ENCODE results near the gene SMG6.

Gene SMG6

DNA sequence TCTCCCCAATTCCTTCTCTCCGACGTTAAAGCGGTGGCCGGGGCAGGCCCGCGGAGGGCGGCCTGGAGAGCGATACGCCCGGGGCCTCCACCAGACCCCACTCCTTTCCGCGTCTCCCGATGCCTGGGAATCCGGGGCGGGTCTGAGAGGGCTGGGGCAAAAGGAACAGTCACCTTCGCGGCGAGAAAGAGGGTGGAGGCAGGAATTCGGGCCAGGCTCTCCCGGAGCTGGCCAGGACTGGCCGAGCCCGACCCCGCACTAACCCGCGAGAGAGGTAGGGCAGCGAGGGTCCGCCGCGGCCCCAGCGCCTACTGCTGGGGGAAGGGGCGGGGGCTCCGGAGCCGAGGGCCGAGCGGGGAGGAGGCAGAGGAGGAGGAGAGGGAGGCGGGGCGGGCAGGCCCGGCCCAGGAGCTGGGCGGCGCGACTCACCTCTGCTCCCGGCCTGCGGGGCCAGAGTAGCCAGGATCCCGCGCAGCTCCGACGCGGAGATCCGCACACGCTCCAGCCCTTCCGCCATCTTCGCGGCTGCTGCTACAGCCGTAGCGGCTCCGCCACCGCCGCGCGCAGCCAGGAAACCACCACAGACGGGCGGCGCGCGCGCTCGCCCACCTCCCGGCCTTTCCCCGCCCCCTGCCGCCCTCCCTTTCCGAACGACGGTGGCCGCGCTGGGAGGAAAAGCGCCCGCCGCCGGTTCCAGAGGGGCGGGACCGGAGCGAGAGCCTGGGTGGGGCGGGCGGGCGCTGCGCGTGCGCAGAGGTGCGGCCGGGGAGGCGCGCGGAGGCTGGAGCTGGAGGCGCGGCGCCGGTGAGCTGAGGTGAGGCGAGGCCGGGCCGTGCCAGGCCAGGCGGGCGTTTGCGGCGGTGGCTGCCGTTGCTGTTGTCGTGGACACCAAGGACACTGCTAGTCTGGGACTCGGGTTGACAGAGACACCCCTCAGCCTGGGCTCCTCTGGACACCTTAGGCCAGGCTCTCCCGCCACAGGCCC, at the start of gene SMG6, which contains the start of gene SRR:
Gene SMG6, minus strand, starts transcription at position 582 of the 985 bp plus-strand sequence. Its CDS starts 65 bp downstream, at position 517.
Gene SRR, plus strand, starts transcription at position 747 of the 985 bp plus-strand sequence. CDS start 11,611 bp downstream, outside the sequence.
- Histone ChIP-seq H3K27me3 (no peaks in the 10 kb centered on the region), H3K4me3 (ENCODE audit: low read depth in 1 of 2, low read length in 1 of 2) (peak within 1 kb of the TSS; percentile 79 to 91), H3K36me3 (no peaks in the 10 kb centered on the region), H3K9me3 (no peaks in the 10 kb centered on the region), H3K27ac (peak within 1 kb of the TSS; percentile 89), H3K4me1 (ENCODE audit: control insufficient read depth in 1 of 2, insufficient read depth in 1 of 2, low read depth in 1 of 2, low read length in 1 of 2) (peaks cover 40 to 49% of the 10 kb centered on the region in 2 experiments)
- TF ChIP-seq, protein P1, sequence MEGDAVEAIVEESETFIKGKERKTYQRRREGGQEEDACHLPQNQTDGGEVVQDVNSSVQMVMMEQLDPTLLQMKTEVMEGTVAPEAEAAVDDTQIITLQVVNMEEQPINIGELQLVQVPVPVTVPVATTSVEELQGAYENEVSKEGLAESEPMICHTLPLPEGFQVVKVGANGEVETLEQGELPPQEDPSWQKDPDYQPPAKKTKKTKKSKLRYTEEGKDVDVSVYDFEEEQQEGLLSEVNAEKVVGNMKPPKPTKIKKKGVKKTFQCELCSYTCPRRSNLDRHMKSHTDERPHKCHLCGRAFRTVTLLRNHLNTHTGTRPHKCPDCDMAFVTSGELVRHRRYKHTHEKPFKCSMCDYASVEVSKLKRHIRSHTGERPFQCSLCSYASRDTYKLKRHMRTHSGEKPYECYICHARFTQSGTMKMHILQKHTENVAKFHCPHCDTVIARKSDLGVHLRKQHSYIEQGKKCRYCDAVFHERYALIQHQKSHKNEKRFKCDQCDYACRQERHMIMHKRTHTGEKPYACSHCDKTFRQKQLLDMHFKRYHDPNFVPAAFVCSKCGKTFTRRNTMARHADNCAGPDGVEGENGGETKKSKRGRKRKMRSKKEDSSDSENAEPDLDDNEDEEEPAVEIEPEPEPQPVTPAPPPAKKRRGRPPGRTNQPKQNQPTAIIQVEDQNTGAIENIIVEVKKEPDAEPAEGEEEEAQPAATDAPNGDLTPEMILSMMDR (IDR thresholded peaks at IDR 0.05) = peak; percentile 50

DNA sequence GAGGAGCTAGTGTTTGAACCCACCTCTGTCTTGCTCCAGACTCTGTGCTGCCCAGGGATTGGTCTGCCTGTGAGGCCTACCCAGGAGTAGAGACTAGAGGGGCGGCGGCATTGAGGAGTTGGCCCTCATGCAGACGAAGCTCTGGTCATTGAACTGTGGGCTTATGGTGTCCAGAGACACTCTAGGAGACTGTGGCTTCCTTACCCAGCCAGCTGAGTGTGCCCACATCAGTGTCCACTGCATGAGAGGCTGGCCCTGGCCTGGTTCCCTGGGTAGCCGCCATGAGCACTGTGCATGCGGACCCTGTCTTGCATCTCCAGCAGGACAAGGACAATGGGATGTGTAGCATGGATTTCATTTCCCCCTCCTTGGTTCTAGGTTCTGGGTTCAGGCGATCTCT, 47.7 kb upstream of the SMG6 start:
- Histone ChIP-seq H3K9me3 (no peaks in the 10 kb centered on the region), H3K4me1 (ENCODE audit: control insufficient read depth in 1 of 2, insufficient read depth in 1 of 2, low read depth in 1 of 2, low read length in 1 of 2) (no peaks in the 10 kb centered on the region), H3K4me3 (ENCODE audit: low read depth in 1 of 2, low read length in 1 of 2) (no peak overlapping the region), H3K27me3 (no peaks in the 10 kb centered on the region), H3K36me3 (peaks cover 3% of the 10 kb centered on the region), H3K27ac (no peak overlapping the region)
- TF ChIP-seq, protein P1 (IDR thresholded peaks at IDR 0.05) = no peak

DNA sequence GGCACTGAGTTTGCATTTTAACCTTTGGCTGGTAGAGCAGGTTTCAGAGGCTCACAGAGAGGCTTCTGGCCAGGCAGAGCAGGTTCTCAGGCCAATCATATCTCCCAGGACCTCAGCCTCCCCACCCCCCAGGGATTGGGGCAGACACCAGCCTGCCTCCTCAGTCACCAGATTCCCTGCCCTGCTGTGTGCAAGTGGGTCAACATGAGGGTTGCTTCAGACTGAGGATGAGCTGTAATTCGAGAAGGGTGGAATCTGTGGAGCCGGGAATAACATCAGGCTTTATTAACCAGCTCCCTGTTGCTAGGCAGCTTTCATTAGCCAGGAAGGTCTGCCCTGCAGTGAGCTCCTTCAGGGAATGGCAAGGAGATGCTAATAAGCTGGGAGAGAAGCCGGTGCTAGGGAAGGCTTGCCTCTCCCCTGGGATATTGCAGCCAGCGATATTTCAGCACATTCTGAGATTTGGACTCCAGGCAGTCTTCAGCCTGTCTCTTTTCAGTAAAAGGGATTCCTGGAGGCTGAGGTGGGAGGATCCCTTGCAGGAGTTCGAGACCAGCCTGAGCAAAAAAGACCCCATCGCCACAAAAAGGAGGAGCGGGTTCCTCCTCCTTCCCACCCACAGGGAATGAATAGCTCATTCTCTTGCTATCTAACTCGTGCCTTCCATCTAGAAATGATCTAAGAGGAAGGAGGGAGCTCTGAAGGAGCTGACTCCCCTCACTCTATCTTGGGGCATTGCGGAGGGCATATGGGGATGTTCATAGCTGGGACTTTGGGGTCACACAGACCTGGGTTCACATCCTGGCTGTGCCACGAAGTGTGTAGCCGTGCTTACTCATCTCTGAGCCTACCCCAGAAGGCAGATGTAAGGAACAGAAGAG, 44.5 kb upstream of the SMG6 start:
- TF ChIP-seq, protein P1 (IDR thresholded peaks at IDR 0.05) = no peak
- H3K4me1 ChIP-seq (ENCODE audit: control insufficient read depth in 1 of 2, insufficient read depth in 1 of 2, low read depth in 1 of 2, low read length in 1 of 2) = no peaks in the 10 kb centered on the region
- H3K36me3 ChIP-seq = peaks cover 23% of the 10 kb centered on the region
- H3K4me3 ChIP-seq (ENCODE audit: low read depth in 1 of 2, low read length in 1 of 2) = no peak overlapping the region
- H3K9me3 ChIP-seq = no peaks in the 10 kb centered on the region
- H3K27me3 ChIP-seq = no peaks in the 10 kb centered on the region
- no peak overlapping the region for H3K27ac ChIP-seq

- TF ChIP-seq, protein P1 (IDR thresholded peaks at IDR 0.05) = no peak
- no peaks in the 10 kb centered on the region for H3K4me1 ChIP-seq (ENCODE audit: control insufficient read depth in 1 of 2, insufficient read depth in 1 of 2, low read depth in 1 of 2, low read length in 1 of 2)
- no peaks in the 10 kb centered on the region for H3K27me3 ChIP-seq
- no peak overlapping the region for H3K4me3 ChIP-seq (ENCODE audit: low read depth in 1 of 2, low read length in 1 of 2)
- H3K36me3 ChIP-seq = peaks cover 29% of the 10 kb centered on the region
- no peaks in the 10 kb centered on the region for H3K9me3 ChIP-seq
- no peak overlapping the region for H3K27ac ChIP-seq
These were observed 42.9 kb upstream of the SMG6 start for GRCh38 chr17:2346475-2346874.

- H3K27ac ChIP-seq = no peak overlapping the region
- H3K36me3 ChIP-seq = peaks cover 29% of the 10 kb centered on the region
- no peaks in the 10 kb centered on the region for H3K27me3 ChIP-seq
- no peak overlapping the region for H3K4me3 ChIP-seq (ENCODE audit: low read depth in 1 of 2, low read length in 1 of 2)
- H3K4me1 ChIP-seq (ENCODE audit: control insufficient read depth in 1 of 2, insufficient read depth in 1 of 2, low read depth in 1 of 2, low read length in 1 of 2) = no peaks in the 10 kb centered on the region
- TF ChIP-seq, protein P1 (IDR thresholded peaks at IDR 0.05) = no peak
- H3K9me3 ChIP-seq = no peaks in the 10 kb centered on the region
These were observed 40.9 kb upstream of the SMG6 start for GRCh38 chr17:2344528-2344927.

All from neutrophil (primary cell).